Astrocyte of the spinal cord (primary cell): ENCODE measurements around the gene BYSL.

Experiments
- DNase-seq: peaks from one replicate; pipeline ENCODE4 v3.0.0; 2011; ENCODE audit warnings: low read depth, low spot score
- H3K4me3 ChIP-seq: 2 replicates; pipeline ENCODE4 v1.5.1; 2011; ENCODE audit warnings: low read depth, mild to moderate bottlenecking, low read length, moderate library complexity
- in situ Hi-C: cut with HindIII; loops from 2 replicates; pipeline ENCODE4 v1.10.0; 2017; ENCODE audit warnings: low sequenced_read_pairs
- TF ChIP-seq, protein P1 (sequence below): IDR thresholded peaks from 2 replicates; pipeline ENCODE4 v1.5.1; 2012; ENCODE audit warnings: low read depth, mild to moderate bottlenecking, low read length, inconsistent platforms

The BYSL gene

DNA sequence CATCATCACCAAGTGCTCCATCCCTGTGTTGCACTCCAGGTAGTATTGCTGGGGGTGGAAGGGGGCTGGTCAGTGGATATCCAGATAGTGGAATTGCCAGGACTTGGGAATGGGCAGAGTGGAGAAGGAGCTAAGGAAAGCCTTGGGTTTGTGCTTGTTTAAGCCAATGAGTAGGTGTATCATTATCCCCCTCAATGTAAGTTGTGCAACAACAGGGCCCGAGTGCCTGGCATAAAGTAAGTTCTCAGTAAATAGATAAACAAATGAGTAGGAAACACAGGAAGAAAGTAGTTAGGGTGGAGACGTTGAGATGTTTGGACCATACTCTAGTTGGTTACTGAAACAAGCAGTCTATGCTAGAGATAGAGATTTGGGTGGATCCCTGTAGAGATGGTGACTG lies 10.5 kb downstream of the BYSL start:
- TF ChIP-seq, protein P1, sequence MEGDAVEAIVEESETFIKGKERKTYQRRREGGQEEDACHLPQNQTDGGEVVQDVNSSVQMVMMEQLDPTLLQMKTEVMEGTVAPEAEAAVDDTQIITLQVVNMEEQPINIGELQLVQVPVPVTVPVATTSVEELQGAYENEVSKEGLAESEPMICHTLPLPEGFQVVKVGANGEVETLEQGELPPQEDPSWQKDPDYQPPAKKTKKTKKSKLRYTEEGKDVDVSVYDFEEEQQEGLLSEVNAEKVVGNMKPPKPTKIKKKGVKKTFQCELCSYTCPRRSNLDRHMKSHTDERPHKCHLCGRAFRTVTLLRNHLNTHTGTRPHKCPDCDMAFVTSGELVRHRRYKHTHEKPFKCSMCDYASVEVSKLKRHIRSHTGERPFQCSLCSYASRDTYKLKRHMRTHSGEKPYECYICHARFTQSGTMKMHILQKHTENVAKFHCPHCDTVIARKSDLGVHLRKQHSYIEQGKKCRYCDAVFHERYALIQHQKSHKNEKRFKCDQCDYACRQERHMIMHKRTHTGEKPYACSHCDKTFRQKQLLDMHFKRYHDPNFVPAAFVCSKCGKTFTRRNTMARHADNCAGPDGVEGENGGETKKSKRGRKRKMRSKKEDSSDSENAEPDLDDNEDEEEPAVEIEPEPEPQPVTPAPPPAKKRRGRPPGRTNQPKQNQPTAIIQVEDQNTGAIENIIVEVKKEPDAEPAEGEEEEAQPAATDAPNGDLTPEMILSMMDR: no peak
- no peak for DNase-seq
- in situ Hi-C loops: no loop called here
- H3K4me3 ChIP-seq: no peak overlapping the region

DNA sequence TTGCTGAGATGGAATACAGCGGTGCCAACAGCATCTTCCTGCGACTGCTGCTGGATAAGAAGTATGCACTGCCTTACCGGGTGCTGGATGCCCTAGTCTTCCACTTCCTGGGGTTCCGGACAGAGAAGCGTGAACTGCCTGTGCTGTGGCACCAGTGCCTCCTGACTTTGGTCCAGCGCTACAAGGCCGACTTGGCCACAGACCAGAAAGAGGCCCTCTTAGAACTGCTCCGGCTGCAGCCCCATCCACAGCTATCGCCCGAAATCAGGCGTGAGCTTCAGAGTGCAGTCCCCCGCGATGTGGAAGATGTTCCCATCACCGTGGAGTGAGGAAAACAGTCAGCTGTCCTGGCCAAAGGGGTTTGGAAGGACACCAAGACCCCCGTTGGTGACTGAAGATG lies 11.1 kb downstream of the BYSL start:
- DNase-seq: no peak
- no peak overlapping the region for H3K4me3 ChIP-seq
- TF ChIP-seq, protein P1: no peak
- in situ Hi-C loops: no loop called here

DNA sequence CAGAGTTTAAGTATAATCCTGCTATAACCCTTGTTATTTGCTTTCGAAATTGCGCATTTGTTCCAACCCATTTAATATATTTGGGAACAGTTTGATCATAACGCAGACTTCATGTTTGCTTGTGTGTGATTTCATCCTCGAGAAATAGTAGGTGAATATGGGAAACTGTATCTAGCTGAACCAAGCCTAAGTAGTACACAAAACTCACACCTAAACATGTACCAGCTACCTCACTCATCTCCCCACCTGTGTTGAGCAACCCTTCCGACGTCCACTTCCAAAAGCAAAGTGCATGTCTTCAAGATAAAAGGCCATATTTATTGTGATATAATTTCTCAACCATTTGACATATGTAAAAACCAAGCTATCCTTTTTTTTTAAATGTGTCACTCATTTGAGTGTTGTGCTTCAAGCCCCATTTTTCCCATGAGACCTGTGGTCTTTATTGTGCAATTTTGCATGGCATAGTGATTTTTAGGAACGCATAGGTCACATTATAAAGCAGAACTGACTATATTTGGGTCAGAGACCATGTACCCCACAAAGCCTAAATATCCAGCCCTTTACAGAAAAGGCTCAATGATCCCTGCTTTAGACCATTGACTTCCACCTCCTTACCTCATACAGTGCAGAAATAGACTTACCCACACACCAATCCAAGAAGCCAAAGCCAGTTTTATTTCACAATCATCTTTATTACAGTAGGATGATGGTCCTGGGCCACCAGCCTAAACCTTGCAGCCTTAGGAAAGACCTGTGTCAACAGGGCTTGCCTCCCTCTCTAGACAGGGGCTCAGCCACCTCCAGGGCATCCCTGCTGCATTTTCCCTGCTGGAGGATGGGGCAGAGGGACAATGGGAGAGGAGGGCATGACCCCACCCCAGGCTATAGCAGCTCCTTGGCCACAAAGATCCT lies 13.2 kb downstream of the BYSL start:
- DNase-seq: no peak
- TF ChIP-seq, protein P1: no peak
- no peak overlapping the region for H3K4me3 ChIP-seq
- in situ Hi-C loops: no loop called here

DNA sequence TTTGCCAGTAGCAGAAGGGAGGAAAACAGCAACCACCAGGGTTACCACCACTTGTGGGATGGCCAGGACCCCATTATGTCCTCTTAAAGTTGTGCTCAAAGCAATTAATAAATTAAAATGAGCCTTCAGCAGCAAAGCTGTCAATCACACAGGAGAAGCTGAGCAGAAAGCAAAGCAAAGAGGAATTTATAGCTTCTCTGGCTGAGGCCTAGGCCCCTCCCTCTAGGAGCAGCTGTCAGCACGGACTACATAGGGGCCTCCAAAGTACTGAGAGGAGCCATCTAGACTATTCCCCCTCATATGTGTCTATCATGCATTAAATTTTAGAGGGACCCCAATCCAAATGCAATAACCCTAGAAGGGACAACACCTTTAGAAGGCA lies 13.9 kb downstream of the BYSL start:
- TF ChIP-seq, protein P1: no peak
- no peak overlapping the region for H3K4me3 ChIP-seq
- DNase-seq: no peak
- in situ Hi-C loops: no loop called here

DNA sequence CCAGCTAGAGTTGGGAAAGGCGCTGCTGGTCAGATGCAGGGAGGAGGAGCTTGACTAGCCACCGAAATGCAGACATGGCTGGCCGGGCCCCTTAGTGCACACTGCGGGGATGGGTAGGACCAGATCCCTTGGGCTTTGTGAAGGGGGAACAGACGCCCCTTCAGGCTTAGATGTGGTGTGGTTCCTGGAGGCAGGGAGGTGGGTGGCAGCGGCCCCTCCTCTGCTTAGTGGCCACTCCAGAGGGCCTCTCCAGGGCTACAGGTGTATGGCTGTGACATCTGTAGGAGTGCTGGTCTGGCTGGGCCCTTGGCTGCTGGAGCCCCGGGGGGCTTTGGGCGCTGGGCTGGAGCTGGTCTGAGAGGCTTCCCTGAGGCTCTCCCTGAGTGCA lies 14.4 kb downstream of the BYSL start:
- H3K4me3 ChIP-seq: no peak overlapping the region
- DNase-seq: no peak
- in situ Hi-C loops: no loop called here
- TF ChIP-seq, protein P1: no peak

DNA sequence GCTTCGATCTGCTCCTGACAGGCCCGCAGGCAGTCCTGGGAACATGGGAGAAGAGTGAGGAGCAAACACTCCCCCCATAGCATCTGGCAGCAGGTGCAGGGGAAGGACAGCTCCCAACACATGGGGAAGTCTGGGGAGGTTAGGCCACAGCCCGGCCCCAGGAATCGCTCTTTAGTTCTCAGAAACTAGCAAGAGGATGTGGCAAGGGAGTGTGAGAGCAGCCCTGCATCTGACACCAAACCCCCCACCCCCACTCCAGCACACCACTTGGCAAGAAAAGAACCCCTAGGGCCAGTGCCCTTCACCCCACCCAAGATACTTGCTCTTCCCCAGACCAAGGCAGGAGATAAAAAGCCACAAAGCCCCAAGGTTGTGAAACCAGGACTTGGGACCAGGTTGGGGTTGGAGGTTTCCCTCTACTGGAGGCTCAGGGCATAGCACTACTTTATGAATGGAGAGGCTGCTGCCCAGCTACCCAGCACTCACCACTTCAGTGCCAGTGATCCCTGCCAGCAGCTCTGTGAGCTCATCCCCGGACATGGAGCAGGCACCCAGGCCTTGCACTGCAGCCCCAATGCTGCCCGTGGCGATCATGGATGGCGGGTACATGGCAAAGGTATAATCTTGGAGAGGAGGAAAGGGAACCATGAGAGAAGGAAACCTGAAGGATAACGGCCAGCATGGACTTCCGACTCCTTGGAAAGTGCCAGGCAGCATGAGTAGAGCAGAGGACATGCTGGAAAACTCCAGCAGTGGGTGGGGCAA lies 15.0 kb downstream of the BYSL start:
- in situ Hi-C loops: no loop called here
- TF ChIP-seq, protein P1: peak; percentile 95
- H3K4me3 ChIP-seq: no peak overlapping the region
- DNase-seq: peak; percentile 80
